EL (cell line): Measurements from ENCODE around the gene GNA14.

Experiments
- DNase-seq: peaks from one replicate; pipeline ENCODE4 v3.0.0-alpha.2; 2016

Gene GNA14

DNA sequence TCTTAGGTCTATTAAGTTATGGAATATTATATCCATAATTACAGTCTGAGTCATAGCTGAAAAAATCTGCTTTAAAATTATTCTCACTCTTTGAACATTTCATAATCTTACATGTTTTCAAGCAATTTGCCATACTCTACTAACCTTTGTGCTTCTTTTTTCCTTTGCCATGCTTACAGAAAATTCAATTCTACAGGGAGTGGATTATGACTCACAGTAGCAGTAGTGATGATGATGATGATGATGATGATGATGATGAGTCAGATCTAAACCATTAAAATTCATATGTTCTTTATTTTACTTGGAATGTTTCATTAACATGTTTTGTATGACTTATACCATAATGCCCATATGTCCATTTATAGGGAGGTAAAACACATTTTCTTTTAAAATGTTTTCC is 263.7 kb downstream of the GNA14 start:
- DNase-seq: peak; percentile 71

DNA sequence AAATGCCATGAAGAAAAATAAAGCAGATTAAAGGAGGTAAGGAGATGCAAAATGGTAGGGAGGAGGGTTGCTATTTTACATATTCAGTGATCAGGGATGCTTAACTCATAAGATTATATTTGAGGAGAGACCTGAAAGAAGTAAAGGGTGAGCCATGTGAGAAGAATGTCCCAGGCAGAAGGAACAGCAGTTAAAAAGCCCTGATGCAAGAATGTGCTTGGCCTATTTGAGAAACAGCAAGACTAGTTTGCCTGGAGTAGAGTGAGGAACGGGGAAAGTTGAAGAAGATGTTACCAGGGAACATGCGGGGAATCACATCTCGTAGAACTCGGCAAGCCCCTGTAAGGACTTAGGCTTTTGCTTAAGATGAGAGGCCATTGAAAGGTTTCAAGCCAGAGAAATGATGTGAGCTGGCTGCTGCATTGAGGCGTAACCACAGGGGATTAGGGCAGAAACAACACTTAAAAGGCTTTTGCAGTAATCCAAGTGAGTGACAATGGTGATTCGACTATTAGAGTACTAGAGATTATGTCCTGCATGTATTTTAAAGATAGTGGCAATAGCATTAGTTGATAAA is 272.1 kb downstream of the GNA14 start:
- peak; percentile 16 for DNase-seq

DNA sequence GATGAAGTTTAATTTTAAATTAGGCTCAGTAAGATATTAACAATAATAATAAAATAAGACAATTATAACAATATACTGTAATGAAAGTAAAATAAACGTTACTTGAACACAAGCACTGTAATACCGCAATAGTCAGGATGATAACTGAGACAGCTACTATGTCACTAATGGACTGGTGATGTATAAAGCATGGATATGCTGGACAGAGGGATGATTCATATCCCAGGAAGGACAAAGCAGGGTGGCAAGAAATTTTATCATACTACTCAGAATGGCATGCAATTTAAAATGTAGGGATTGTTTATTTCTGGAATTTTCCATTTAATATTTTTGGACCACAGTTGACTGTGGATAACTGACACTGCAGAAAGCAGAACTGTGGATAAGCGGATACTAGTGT is 273.9 kb downstream of the GNA14 start:
- DNase-seq: peak; percentile 52
